Stimulated activated CD4-positive, alpha-beta T cell treated with anti-CD3 and anti-CD28 coated beads, Interleukin-4, amount 100 ng/mL, for 4 hours (primary cell): ENCODE data around the gene PRCD.
"Not testable (repeated sequence)": the region's sequence is repeated elsewhere in the genome, so short reads cannot be mapped to it uniquely, and the experiment has no call there.

Experiments used
- DNase-seq, 2 experiments: peaks; one replicate each; pipeline ENCODE4 v3.0.0-alpha.2; 2020

Gene PRCD

DNA sequence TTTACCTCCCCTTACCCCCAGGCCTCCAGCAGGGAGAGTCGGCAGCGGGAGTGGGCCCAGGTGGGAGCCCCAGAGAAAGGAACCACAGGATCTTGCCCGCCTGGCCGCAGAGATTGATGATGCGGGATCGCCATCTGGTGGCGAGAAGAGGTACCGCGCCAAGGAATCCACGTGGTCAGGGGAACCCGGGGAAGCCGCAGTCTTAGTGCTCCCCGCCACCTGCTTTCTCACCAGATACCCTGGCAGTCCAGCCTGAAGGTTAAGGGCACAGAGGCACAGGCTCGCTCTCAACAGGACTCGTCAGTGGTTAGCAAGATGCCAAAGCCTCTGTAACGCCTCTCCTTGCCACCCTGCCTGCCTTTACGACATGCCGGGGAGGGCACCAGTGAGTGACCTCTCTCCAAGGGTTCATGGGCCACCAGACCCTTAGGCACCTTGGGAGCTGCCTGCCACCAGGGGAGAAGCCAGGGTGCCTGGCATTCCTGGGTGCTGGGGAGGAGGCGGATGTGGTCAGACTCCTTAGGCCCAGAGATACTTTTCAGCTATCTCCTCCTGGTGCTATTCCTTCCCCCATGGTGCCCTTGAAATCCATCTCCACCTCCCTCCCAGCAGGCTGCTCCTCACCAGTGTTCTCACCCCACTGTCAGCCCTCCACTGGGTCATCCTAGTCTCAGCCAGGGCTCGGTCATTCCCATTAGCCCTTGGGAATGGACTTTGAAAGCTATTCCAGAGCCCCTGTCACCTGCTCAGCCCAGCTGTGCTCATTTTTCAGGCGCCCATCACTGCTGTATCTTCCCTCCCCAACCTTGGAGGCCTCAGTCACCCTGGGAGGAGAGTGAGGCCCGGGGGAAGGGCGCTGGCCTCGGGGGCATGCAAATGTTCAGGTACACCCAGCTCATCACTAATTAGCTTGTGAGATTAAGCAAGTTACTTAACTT lies 33.2 kb upstream of the PRCD start:
- DNase-seq = peak; percentile 84

DNA sequence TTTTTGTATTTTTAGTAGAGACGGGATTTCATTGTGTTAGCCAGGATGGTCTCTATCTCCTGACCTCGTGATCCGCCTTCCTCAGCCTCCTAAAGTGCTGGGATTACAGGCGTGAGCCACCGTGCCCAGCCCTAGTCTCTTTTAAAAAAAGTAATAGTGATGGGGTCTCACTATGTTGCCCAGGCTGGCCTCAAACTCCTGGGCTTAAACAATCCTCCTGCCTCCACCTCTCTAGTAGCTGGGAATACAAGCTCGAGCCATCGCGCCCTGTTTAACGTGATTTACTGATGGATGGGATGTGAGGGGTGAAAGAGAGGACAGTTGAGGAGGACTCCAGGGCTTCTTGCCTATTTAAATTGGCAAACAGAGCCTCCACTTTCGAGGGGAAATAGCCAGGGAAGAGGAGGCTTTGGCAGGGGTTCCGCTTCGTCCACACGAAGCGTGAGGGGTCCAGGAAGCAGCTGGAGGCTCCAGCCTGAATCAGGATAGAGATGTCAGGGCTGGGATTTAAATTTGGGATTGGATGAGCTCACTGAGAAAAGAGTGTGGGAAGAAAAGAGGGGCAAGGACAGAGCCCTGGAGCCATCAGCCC lies 31.3 kb upstream of the PRCD start:
- DNase-seq = not testable (repeated sequence)

DNA sequence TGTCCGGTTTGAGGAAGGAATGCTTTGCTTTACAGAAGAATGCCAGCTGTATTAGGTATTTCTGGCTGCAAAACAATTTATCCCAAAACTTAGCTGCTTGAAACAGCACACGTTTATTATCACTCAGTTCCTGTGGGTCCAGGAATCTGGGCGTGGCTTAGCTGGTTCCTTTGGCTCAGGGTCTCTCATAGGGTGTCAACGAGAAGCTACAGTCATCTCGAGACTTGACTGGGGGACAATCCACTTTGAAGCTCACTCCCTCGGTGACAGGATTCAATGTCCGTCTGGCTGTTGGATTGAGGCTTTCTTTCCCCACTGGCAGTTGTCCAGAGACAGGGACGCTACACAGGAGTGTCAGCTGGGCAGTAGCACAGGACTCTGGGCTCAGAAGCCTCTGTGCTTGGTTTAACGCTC lies 29.0 kb upstream of the PRCD start:
- no peak for DNase-seq

DNA sequence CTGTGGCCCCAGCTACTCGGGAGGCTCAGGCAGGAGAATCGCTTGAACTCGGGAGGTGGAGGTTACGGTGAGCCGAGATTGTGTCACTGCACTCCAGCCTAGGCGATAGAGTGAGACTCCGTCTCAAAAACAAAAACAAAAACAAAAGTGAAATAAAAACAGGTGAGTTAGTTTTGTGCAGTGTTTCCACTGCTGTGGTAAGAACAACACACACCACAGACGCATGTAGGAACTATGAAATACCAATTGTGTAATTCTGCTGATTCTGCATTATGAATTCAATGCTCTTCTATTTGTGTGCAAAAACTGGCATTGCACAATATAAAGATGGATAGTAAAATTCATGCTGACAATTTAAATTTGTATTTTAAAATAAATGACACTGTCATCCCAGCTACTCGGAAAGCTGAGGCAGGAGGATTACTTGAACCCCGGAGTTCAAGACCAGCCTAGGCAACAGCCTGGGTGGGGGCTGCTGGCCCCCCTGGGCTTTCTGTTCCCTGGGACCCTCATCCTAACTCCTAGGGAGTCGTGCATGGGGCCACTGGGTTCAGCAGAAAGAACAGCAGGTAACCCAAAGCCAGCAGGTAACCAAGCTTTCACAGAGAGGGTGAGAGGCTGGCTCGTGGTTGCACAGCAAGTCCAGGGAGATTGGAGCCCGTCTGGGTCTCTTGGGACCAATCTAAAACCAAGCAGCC lies 28.0 kb upstream of the PRCD start:
- no peak for DNase-seq

DNA sequence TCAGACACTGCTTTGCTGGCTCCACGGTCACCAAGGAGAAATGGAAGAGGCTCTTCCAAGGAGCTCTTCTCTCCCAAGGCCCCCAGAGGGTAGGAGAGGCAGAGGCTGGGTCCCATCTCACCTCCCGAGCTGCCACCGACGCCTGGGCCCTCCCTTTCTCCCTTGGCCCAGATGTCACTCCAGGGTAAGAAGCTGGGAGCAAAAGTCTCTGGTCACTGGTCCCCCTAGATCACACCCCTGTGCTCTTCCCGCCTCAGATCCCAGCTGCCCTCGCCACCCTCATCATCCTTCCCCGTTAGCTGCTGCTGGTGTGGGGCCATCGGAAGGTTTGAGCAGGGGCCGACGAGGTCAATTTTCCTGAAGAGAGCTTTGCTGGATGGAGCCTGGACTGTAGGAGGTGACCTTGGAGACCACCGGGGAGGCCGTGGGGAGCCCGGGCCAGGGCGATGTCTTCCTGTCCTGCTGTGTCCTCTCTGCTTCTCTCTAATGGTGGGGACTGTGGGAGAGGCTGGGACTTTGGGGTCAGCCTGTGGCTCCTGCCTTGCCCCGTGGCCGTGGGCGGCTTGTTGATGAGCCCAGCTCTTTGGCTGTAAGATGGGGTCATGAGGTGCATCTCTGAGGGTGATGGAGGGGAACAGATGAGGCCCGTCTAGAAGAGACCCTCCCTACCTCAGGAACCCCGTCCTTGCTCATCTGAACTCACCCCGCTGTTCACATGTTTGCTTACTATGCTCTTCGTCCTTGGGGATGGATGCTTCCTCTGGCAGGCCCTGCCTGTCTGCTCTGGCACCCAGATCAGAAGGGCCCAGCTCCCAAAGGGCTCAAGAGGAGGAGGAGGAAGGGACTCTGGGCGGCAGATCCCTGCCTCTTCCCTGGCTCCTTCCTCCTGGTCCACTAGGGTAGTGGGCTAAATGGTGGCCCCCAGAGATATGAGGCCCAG lies 27.2 kb upstream of the PRCD start:
- no peak for DNase-seq

DNA sequence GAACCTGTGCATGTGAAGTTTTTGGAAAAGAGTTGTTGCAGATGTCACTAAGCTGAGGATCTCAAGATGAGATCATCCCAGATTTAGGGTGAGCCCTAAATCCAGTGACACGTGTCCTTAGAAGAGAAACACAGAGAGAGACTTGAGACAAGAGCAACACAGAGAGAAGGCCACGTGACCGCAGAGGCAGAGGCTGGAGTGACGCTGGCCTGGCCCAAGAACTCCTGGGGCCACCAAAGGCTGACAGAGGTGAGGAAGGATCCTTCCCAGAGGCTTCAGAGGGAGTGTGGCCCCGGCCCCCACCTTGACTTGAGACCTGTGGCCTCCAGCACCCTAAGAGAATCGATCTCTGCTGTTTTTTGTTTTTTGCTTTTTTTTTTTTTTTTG lies 26.5 kb upstream of the PRCD start:
- DNase-seq = no peak

DNA sequence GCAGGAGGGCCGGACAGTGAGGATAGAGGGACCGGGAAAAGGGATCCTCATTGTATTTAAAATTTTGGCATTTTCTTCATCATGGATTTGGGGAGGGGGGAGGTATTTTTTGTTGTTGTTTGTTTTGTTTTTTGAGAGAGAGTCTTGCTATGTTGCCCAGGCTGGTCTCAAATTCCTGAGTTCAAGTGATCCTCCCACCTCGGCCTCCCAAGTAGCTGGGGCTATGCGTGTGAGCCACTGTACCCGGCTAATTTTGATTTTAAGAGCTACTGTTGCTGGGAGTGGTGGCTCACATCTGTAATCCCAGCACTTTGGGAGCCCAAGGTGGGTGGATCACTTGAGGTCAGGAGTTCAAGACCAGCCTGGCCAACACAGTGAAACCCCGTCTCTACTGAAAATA lies 25.5 kb upstream of the PRCD start:
- DNase-seq = not testable (repeated sequence)

DNA sequence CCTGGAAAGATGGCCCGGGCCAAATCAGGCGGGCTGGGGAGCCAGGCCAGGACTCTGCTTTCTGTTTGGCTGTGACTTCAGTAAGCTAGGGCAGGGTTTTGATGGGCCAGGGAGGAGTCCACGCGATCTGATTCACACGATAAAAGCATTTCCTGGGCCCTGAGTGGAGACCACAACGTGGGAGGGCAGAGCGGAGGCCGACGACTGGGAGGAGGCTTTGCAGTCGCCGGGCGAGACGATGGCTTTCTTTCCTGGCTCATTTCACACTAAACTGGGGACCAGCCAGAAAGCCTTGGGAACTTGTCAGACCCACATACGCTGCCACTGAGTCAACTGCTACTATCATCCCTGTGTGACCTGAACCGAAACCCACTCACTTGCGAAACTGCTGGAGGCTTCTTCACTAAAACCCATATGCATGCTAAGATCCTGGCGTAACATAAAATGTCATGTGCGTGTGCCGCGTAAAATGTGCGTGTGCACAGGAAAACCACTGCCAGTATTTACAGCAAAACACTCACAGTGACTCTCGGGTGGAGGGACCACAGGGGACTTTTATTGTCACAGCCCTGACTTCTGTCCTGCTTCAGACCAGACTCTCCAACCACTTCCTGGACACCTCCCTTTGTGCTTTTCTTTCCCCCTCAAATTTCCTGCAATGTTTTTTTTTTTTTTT lies 24.4 kb upstream of the PRCD start:
- DNase-seq = peak; percentile 49 to 75

DNA sequence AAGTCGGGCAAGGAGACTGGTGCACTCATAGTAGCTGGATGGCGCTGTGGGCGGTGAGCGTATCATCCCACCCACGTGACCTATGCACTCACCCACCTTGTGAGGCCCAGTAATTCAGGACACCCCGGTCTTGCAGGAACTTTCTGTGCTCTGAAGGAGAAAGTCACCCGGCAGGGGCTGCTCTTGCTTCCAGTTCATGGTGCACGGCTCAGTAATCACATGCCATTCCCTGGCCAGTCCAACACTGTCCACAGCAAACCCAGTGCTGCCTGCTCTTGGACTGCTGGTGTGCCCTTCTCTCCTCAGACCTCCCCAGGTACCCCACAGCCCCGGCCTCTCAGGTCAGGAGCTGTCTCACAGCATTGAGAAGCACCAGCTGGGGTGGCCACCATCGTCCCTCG lies 22.2 kb upstream of the PRCD start:
- DNase-seq = no peak

DNA sequence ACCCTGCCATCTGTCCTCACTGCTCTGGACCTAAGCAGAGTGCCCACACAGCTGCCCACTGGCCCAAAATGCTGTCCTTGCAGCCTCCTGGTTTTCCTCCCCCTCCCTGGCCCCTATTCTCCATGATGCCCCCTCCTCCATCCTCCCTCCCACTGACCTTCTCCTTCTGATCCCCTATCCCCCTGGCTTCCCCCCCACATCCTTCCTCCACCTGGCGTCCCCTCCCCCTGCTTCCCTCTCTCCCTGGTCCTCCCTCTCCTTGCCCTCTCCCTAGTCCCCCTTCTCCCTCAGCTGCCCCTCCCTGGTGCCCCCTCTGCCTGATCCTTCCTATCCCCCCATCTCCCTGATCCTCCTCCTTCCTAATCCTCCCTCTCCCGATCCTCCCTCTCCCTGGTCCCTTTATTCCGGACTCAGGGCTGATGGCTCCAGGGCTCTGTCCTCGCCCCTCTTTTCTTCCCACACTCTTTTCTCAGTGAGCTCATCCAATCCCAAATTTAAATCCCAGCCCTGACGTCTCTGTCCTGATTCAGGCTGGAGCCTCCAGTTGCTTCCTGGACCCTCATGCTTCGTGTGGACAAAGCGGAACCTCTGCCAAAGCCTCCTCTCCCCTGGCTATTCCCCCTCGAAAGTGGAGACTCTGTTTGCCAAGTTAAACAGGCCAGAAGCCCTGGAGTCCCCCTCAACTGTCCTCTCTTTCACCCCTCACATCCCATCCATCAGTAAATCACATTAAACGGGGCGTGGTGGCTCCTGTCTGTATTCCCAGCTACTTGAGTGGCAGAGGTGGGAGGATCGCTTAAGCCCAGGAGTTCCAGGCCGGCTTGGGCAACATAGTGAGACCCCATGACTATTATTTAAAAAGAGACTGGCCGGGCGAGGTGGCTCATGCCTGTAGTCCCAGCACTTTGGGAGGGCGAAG lies 20.5 kb upstream of the PRCD start:
- no peak for DNase-seq

DNA sequence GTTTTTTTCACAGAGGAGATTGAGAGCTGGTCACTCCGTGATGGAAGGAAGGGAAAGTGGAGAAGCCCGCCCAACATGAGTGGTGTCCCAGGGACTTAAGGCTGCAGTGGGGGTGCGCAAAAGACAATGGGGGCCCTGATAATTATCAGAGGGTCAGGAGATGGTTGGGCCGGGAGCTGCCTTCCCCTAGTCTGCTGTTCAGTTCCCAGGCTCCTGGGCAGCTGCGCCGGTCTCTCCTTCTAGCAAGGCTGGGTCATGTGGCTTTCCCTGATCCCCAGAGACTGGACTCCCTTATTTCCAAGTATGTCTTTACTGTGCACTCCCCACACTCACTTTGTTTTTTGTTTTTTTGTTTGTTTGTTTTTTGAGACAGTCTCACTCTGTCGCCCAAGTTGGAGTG lies 18.6 kb upstream of the PRCD start:
- DNase-seq = no peak

DNA sequence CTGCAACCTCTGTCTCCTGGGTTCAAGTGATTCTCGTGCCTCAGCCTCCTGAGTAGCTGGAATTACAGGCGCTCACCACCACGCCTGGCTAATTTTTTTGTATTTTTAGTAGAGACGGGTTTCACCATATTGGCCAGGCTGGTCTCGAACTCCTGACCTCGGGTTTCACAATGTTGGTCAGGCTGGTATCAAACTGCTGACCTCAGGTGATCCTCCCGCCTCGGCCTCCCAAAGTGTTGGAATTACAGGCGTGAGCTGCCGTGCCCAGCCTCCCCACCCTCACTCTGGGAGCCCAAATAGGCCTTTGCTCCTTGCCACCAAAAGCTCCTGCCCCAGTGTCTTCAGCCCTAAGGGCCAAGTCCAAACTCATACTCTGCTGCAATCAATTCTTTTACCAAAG lies 18.2 kb upstream of the PRCD start:
- DNase-seq = not testable (repeated sequence)

DNA sequence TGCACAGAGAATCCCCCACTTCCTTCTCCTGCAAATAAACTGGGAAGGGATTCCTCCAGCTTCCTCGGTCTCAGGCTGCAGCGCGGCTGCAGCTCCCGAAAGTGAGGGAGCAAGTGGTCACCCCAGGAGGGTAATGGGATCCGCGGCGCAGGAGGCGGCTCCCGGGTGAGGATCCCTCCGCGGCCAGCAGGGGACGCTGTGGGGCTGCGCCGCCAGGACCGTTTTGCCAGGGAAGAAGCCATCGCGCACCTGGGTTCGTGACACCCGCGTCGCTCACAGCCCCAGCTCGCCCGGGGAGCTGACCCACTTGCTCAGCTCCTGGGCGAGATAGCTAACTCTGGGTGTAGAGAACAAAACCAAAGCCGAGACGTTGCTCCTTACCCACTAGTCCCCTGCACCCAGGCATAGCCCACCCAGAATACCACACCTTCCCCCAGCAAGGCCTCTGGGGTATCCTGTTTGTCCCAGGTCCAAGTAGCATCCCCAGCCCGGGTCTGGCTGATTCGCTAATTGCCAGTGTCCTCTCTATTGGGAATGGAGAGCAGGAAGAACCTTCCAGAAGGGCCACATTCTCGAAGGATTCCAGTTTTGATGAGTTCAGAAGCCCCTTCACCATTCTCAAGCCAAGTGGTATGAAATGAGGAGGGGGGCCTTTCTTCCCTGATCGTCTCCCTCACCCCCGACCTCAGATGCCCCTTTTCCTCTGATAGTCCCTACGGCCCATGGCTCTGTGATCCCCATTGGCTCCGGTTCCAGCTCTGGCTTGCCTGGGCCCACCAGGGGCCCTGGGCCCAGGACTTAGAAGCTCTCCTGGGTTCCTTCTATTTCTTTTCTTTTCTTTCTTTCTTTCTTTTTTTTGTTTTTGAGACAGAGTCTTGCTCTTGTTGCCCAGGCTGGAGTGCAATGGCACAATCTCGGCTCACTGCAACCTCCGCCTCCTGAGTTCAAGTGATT lies 16.5 kb upstream of the PRCD start:
- DNase-seq = peak; percentile 70 to 78

DNA sequence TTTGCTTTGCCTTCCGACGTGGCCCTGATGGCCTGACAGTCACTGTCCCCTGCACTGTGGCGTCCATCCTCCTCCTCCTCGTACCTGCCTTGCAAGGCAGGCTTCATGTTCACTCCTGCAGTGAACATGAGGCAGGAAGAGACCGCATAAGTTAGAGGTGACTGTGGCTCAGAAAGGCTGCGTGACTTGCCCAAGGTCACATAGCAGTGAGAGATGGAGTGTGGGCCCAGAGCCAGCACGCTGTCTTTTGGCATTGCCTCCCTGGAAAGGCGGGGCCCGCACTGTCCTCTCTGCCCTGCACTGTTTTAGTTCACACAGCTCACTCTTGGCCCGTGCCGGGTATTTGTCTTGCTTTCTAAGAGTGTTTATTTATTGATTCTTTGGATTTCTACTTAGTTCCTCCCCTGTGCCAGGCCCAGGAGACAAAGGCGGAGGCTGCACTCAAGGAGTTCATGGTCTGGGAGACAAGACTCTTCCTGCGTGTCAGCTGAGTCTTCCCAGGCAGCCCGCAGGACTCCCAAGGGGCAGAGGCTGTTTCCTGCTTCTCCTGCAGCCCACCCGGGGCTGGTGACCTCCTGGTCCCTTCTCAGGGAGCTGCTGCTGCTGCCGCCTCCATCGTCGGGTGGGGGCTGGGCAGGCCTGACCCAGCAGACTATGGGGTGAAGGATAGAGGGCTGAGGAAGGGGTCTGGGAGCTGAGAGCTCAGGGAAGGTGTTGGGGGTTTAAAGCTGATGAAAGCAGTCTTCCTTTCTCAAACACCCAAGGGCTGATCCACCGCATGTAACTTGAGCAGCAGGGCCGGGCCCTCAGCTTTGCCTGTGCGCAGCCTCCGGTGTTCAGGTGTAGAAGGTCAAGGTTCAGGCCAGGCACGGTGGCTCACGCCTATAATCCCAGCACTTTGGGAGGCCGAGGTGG lies 15.0 kb upstream of the PRCD start:
- no peak for DNase-seq

DNA sequence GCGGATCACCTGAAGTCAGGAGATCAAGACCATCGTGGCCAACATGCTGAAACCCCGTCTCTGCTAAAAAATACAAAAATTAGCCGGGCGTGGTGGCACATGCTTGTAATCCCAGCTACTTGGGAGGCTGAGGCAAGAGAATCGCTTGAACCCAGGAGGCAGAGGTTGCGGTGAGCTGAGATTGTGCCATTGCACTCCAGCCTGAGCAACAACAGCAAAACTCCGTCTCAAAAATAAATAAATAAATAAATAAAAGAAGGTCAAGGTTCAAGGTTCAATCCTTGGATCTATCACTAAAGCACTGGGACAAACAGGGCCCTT lies 14.4 kb upstream of the PRCD start:
- DNase-seq = not testable (repeated sequence)

DNA sequence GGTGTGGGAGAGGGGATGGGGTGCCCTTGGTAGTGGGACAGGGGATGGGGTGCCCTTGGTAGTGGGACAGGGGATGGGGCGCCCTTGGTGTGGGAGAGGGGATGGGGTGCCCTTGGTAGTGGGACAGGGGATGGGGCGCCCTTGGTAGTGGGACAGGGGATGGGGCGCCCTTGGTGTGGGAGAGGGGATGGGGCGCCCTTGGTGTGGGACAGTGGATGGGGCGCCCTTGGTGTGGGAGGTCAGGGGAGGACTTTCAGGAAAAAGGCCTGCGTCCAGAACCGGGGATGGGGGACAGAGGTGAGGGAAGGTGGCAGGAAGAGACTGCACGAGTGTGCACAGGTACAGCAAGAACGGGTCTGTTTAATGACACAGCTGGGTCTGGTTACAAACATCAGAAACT lies 12.8 kb upstream of the PRCD start:
- DNase-seq = not testable (repeated sequence)

DNA sequence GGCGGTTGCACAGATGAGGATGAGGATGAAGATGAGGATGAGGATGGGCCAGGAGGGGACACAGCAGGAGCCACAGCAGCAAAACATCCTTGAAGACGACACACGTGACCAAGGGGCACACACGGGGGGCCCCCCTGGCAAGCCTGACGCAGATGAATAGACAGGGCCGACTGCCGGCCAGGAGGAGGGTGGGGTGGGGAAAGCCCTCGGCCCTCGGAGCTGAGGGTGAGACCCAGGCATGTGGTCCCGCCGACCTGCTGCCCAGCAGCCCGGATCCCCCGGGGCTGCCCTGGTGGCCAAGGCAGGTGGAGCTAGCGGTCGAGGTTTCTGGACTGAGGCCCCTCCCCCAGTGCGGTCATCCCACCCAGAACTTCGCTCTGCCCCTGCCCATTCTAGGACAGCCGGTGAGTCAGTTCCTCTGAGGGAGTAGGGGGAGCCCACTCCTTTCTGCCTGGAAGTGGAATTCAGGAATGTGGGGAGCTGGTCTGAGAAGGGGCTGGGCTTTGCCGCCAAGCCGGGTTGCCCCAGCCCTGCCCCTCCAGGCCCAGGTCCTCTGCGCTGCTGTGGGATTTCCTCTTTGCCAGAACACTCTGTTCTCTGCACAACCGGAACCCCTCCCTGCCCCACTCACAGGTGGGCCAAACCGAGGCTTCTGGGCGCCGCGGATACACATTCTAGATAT lies 12.3 kb upstream of the PRCD start:
- DNase-seq = peak in 1 of 2 experiments; percentile 23

DNA sequence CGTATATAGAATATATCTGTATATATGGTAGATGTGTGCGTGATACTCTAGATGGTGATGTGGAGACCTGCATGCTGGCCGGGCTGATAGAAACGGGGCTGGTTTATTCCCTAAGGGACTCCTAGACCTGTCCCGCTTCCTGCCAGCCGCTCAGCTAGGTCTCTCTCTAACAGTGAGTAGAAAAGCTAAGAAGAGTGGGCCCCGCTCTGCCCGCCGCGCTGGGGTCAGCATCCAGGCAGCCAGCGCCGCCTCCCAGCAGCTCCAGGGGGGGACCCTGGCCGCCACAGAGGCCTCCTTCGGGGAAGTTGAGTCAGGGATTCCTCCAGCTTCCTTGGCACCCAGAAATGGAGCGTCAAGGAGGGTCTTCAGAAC lies 11.7 kb upstream of the PRCD start:
- no peak for DNase-seq
